A549 (cell line): ENCODE results near the gene PAQR7.

Source experiments
- CBX2 ChIP-seq: fragments of 200-600 bp; sonication (generic); IDR thresholded peaks from 2 replicates; pipeline ENCODE4 v1.6.1; 2016; ENCODE audit warnings: low read depth, mild to moderate bottlenecking, borderline replicate concordance
- PHF8 ChIP-seq: fragments of 200-600 bp; sonication (generic); IDR thresholded peaks from 2 replicates; pipeline ENCODE4 v1.6.1; 2016; ENCODE audit warnings: low read depth, mild to moderate bottlenecking, antibody characterized with exemption, moderate library complexity, borderline replicate concordance
- RAD21 ChIP-seq, 2 experiments: fragments of >200 bp in 1 of 2; sonication (Bioruptor Twin) in 1 of 2; formaldehyde crosslinking in 1 of 2; IDR thresholded peaks in 1 of 2; conservative IDR thresholded peaks in 1 of 2; 2 replicates in 1 of 2; 3 replicates in 1 of 2; pipeline ENCODE4 v1.6.1; 2012 to 2018; ENCODE audit warnings: inconsistent platforms in 1 of 2

GRCh38 chr1:25896266-25896665 is 20.8 kb upstream of the PAQR7 start:
- TF ChIP-seq RAD21 (conservative IDR thresholded peaks at IDR 0.05 in 1 of 2, IDR thresholded peaks at IDR 0.05 in 1 of 2) (no peak), CBX2 (no peak), PHF8 (no peak)
